H1 (cell line): Measurements from ENCODE around the gene SLC12A4. TPM values are rescaled to one million over a fixed set of nuclear protein-coding genes. Genes with fewer than 3 reads are reported as not detected.

ENCODE experiments used
- POLR2A ChIP-seq, 2 experiments: IDR thresholded peaks; 1 replicate in 1 of 2; 2 replicates in 1 of 2; pipeline ENCODE4 v1.6.1; 2011; ENCODE audit warnings: low read depth in 2 of 2, low read length in 2 of 2, mild to moderate bottlenecking in 2 of 2; ENCODE audit errors: control extremely low read depth in 1 of 2
- SIRT6 ChIP-seq: IDR thresholded peaks from one replicate; pipeline ENCODE4 v1.7.1; 2012; ENCODE audit warnings: low read length, inconsistent platforms
- polyA plus RNA-seq, 7 experiments: library from polyadenylated mRNA; depleted of rRNA in 3 of 7; stranded (reverse) in 5 of 7; unstranded in 2 of 7; fragments of >200 nt in 5 of 7; fragments of 200-250 nt in 2 of 7; gene quantifications; 1 replicate in 5 of 7; 2 replicates in 1 of 7; 4 replicates in 1 of 7; pipeline versions ENCODE4 v1.2.1 to v1.2.3, GENCODE V29; 2011 to 2013; ENCODE audit warnings: missing spikeins in 2 of 7, mixed read lengths in 2 of 7
- total RNA-seq: library from RNA; stranded (reverse); fragmentation: NEBNext Ultra II Directional; extraction: Animal tissue kit (Norgen Biotek cat#: 25700); gene quantifications from 2 replicates; pipeline ENCODE4 v1.2.1, GENCODE V29; 2021

Gene SLC12A4
- total and polyA plus RNA-seq, 2 of the 8 experiments (the other 6 are each of a cell fraction or from before 2014, with no cell fraction given): 41.3 to 49.3 TPM

DNA sequence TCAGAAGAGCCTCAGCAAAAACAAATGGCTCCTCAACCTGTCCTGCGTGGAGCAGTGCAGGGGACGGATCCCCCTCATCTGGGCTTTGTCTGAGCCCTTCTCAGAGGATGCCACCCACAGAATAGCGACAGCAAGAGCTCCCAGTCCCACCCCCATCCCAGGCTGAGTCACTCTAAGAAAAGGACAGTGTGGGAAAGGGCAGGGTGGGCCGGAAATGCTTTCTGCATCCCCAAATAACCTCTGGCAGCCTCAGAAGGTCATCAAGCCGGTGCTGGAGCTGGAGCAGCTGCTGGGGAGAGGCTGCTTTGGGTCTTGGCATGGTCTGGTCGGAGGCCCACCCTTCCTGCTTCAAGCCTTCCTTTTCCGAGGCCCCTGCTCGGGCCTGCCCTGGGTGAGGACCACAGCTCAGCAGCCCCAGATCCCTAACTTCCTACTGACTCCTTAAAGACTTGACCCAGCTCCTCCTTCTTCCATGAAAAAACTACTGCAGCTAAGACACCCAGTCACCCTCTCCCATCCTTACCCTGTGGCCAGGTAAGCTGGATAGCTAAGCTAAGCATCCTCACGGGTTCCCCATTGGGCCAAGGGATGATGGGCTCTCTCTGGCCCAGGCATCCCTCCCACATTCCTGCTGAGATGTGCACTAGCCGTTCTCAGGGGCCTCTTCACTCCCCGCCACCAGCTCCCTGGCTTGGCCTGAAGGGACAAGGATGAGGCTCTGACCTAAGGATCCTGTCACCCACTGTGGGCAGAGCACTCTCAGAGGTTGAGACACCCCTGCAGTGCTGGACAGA lies 8.7 kb downstream of the SLC12A4 start (continued):
- TF ChIP-seq POLR2A (IDR thresholded peaks at IDR 0.05; ENCODE audit: control extremely low read depth in 1 of 2, low read depth in 2 of 2, low read length in 2 of 2) (no peak), SIRT6 (no peak)
